HFFc6 (cell line): ENCODE measurements around the gene ADAM12. TPM values are rescaled to one million over a fixed set of nuclear protein-coding genes. Genes with fewer than 3 reads are reported as not detected.

Source experiments
- DNase-seq: peaks from one replicate; pipeline ENCODE4 v3.0.0-alpha.2; 2018
- H3K27ac Mint-ChIP-seq: 2 replicates; pipeline ENCODE4 v1.8.0; 2020; ENCODE audit warnings: mild to moderate bottlenecking, mixed read lengths
- H3K27me3 Mint-ChIP-seq: 2 replicates; pipeline ENCODE4 v1.8.0; 2021; ENCODE audit warnings: mild to moderate bottlenecking, moderate library complexity, mixed read lengths; ENCODE audit not compliant: insufficient read depth
- H3K36me3 Mint-ChIP-seq: 2 replicates; pipeline ENCODE4 v1.8.0; 2021; ENCODE audit warnings: low read depth, mixed read lengths
- H3K4me1 Mint-ChIP-seq: 2 replicates; pipeline ENCODE4 v1.8.0; 2020; ENCODE audit warnings: low read depth, mixed read lengths
- H3K4me3 Mint-ChIP-seq: 2 replicates; pipeline ENCODE4 v1.8.0; 2020; ENCODE audit warnings: mild to moderate bottlenecking, moderate library complexity, mixed read lengths
- H3K9me3 Mint-ChIP-seq: 2 replicates; pipeline ENCODE4 v1.8.0; 2020; ENCODE audit warnings: mild to moderate bottlenecking, mixed read lengths
- long read RNA-seq: library from polyadenylated mRNA; unstranded; transcript quantifications from one replicate; pipeline ENCODE4 v2.0.0, GENCODE V29; 2019
- total RNA-seq, 6 experiments: library from RNA; stranded (reverse); fragmentation: NEBNext Ultra II Directional; extraction: Animal tissue kit (Norgen Biotek cat#: 25700); gene quantifications; 2 replicates in 1 of 6; 3 replicates in 5 of 6; pipeline ENCODE4 v1.2.3, GENCODE V29; 2021
- TF ChIP-seq, protein P1 (sequence below): fragments of 200-600 bp; sonication (generic); IDR thresholded peaks from 2 replicates; pipeline ENCODE4 v1.5.0; 2021; ENCODE audit warnings: antibody characterized with exemption, mild to moderate bottlenecking

ADAM12 gene, protein sequence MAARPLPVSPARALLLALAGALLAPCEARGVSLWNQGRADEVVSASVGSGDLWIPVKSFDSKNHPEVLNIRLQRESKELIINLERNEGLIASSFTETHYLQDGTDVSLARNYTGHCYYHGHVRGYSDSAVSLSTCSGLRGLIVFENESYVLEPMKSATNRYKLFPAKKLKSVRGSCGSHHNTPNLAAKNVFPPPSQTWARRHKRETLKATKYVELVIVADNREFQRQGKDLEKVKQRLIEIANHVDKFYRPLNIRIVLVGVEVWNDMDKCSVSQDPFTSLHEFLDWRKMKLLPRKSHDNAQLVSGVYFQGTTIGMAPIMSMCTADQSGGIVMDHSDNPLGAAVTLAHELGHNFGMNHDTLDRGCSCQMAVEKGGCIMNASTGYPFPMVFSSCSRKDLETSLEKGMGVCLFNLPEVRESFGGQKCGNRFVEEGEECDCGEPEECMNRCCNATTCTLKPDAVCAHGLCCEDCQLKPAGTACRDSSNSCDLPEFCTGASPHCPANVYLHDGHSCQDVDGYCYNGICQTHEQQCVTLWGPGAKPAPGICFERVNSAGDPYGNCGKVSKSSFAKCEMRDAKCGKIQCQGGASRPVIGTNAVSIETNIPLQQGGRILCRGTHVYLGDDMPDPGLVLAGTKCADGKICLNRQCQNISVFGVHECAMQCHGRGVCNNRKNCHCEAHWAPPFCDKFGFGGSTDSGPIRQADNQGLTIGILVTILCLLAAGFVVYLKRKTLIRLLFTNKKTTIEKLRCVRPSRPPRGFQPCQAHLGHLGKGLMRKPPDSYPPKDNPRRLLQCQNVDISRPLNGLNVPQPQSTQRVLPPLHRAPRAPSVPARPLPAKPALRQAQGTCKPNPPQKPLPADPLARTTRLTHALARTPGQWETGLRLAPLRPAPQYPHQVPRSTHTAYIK
- total RNA-seq: 10 to 100 TPM in 4 of 6 experiments, 1 to 10 TPM in 2; 7.5 to 12.5 (median 11.5) TPM
- long read RNA-seq, partial matches to known transcripts: 1 of 3 reads
- long read RNA-seq, other reads (novel, unspliced or antisense): 2 of 3 reads

DNA sequence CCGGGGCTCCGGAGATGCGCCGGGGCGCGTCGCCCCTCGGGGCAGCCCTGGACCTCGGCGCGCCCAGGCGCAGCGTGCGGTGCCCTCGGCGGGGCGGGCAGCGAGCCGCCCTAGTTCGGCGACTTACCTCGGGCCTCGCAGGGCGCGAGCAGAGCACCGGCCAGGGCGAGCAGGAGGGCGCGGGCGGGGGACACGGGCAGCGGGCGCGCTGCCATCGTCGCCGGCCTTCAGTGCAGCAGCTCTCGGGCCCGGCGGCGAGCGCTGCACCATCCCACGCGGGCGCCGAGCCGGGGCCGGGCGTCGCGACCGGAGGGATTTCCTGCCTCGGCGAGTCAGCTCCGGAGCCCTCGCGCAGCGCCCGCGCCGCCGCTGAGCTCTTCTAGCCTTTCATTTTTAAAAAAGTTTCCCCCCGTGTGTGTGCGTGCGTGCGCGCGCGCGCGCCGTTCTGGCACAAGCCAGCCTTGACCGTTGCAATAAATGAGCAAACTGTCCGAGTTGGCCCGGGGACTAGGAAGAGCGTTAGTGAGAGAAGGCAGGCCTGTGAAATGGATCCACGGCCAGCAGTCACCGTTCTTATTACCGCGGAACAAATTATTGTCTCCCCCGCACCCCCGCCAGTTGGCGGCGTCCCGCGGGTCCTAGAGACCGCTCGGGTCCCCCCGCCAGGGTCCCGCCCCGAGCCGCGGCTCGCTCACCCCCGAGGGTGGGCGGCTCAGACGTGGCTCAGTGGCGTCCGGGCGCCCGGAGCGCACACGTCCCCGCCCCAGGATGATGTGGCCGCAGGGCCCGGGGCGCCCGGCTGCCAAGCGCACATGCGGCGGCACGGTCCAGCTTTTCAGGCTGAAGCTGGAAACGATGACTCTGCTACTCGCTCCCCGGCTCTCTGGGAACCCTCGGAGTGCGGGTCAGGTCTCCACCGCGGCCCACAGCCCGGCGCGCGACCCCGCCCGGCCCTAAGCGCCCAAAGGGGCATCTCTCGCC lies at the start of gene ADAM12:
ADAM12 (minus strand) TSS at position 547 of the 981 bp plus-strand sequence; CDS start at position 215, 332 bp downstream.
- peak within 1 kb of the TSS; percentile 95 for H3K4me3 Mint-ChIP-seq
- no peaks in the 10 kb centered on the region for H3K9me3 Mint-ChIP-seq
- H3K36me3 Mint-ChIP-seq: peaks cover 4% of the 10 kb centered on the region; the same call in 1 of the 2 replicates
- DNase-seq: peak; percentile 43
- peaks cover 53% of the 10 kb centered on the region for H3K4me1 Mint-ChIP-seq
- TF ChIP-seq, protein P1, sequence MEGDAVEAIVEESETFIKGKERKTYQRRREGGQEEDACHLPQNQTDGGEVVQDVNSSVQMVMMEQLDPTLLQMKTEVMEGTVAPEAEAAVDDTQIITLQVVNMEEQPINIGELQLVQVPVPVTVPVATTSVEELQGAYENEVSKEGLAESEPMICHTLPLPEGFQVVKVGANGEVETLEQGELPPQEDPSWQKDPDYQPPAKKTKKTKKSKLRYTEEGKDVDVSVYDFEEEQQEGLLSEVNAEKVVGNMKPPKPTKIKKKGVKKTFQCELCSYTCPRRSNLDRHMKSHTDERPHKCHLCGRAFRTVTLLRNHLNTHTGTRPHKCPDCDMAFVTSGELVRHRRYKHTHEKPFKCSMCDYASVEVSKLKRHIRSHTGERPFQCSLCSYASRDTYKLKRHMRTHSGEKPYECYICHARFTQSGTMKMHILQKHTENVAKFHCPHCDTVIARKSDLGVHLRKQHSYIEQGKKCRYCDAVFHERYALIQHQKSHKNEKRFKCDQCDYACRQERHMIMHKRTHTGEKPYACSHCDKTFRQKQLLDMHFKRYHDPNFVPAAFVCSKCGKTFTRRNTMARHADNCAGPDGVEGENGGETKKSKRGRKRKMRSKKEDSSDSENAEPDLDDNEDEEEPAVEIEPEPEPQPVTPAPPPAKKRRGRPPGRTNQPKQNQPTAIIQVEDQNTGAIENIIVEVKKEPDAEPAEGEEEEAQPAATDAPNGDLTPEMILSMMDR: no peak; the same call in 1 of the 2 replicates
- H3K27ac Mint-ChIP-seq: peak within 1 kb of the TSS; percentile 72
- no peaks in the 10 kb centered on the region; the same call in 1 of the 2 replicates for H3K27me3 Mint-ChIP-seq

DNA sequence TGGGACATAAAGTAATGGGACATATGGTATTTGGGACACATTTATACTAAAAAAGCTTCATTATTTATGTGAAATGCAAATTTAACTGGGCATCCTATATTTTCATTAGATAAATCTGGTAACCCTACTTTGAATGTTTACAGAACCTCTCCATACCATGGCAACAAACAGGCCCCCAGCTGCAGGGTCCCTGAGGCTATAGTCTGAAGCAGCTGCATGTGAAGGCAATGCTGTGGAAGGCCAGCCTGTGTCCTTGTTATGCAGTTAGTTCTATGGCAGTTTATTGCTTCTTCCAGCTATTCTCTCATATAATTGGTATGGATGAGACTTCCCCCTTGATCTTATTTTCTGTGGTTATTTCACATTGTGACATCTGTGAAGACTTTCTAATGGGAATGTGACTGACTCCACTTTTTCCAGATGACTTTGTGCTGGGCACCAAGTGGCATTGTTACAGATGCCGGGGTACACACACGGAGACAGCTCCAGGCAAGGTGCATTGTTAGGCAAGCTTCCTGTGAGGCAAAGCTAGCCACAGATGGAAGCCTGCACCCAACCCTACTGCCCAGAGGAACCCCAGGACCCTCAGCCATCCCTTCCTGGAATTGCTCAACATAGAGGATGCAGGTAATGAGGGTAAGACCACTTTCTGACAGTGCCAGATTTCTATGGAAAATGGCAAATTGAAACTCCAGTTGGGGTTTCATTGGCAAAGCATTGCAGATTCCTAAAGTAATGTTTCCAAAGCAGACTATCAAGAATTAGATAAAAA lies 49.5 kb upstream of the ADAM12 start:
- Mint-ChIP-seq H3K4me3 (no peak overlapping the region), H3K36me3 (no peaks in the 10 kb centered on the region), H3K4me1 (peaks cover 10% of the 10 kb centered on the region; the same call in 1 of the 2 replicates), H3K27me3 (peaks cover 6% of the 10 kb centered on the region), H3K9me3 (no peaks in the 10 kb centered on the region), H3K27ac (no peak overlapping the region)
- no peak for DNase-seq
- TF ChIP-seq, protein P1: no peak

DNA sequence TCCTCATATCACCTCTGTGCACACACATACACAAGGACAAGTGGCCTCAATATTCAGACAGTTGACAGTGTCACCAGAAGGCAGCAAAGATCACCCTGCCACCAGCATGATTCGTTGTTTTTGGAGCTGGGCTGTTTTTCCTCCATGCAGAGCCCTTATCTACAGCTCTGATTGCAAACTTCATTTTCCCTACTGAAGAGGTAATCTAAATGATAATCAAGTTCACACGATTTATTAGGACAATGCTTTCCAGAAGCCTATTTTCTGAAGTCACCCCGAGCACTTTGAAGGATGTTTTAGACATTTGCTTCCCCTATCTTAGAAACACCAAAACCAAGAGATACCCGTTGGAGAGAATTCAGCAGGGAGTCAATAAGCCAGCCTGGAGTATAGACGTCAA lies 46.0 kb upstream of the ADAM12 start:
- TF ChIP-seq, protein P1: no peak
- Mint-ChIP-seq H3K36me3 (no peaks in the 10 kb centered on the region), H3K27ac (no peak overlapping the region)

DNA sequence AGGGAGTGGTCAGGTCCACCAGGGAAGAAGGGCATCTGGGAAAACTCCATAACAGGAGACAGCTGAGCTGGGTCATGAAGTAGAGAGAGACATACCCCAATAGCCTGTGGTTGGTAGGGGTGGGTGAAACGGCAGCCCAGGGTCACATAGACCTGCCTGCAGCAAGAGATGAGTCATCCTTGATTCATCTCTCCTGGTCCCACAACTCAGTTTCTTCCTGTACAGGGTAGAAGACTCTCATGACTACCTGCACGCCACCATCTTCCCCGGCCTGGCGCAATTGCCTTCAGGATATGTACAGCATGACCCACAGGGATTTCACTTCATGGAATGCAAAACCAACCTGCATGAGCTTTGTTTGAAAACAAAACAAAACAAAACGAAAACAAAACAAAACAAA lies 45.1 kb upstream of the ADAM12 start:
- no peaks in the 10 kb centered on the region for H3K36me3 Mint-ChIP-seq
- H3K9me3 Mint-ChIP-seq: no peaks in the 10 kb centered on the region
- H3K4me1 Mint-ChIP-seq: peaks cover 8% of the 10 kb centered on the region; the same call in 1 of the 2 replicates
- DNase-seq: no peak
- H3K27ac Mint-ChIP-seq: no peak overlapping the region
- TF ChIP-seq, protein P1: no peak
- no peak overlapping the region for H3K4me3 Mint-ChIP-seq
- H3K27me3 Mint-ChIP-seq: peaks cover 7% of the 10 kb centered on the region

More for the DNA sequence above, 46.0 kb upstream of the ADAM12 start:
- Mint-ChIP-seq H3K4me1 (peaks cover 8% of the 10 kb centered on the region; the same call in 1 of the 2 replicates), H3K4me3 (no peak overlapping the region), H3K9me3 (no peaks in the 10 kb centered on the region), H3K27me3 (peaks cover 5% of the 10 kb centered on the region)
- DNase-seq: no peak
